GM21367 (cell line): ENCODE measurements around the gene USP32.
"Not testable (repeated sequence)": the region's sequence is repeated elsewhere in the genome, so short reads cannot be mapped to it uniquely, and the experiment has no call there.

Experiments
- ATAC-seq: cut with Tn5 transposase; IDR thresholded peaks from one replicate; pipeline ENCODE4 v1.9.1; 2021; ENCODE audit not compliant: unreplicated experiment

USP32 gene

GRCh38 chr17:60379461-60379860 is 12.5 kb downstream of the USP32 start:
- ATAC-seq = not testable (repeated sequence)

GRCh38 chr17:60378187-60378586 is 13.7 kb downstream of the USP32 start:
- not testable (repeated sequence) for ATAC-seq

- ATAC-seq = no peak
Measured at GRCh38 chr17:60372790-60373483, 19.0 kb downstream of the USP32 start.

GRCh38 chr17:60371818-60372510 is 20.0 kb downstream of the USP32 start:
- ATAC-seq = no peak

GRCh38 chr17:60371416-60371815 is 20.5 kb downstream of the USP32 start:
- no peak for ATAC-seq

- no peak for ATAC-seq
Measured at GRCh38 chr17:60369727-60370126, 22.2 kb downstream of the USP32 start.

- ATAC-seq = no peak
Measured at GRCh38 chr17:60363700-60364405, 28.1 kb downstream of the USP32 start.

GRCh38 chr17:60362329-60362728 is 29.6 kb downstream of the USP32 start:
- no peak for ATAC-seq

- no peak for ATAC-seq
Measured at GRCh38 chr17:60361889-60362288, 30.0 kb downstream of the USP32 start.

- no peak for ATAC-seq
Measured at GRCh38 chr17:60359415-60359814, 32.5 kb downstream of the USP32 start.

- ATAC-seq = no peak
Measured at GRCh38 chr17:60358606-60359225, 33.2 kb downstream of the USP32 start.

- no peak for ATAC-seq
Measured at GRCh38 chr17:60356940-60357339, 35.0 kb downstream of the USP32 start.

- ATAC-seq = no peak
Measured at GRCh38 chr17:60355663-60356594, 36.0 kb downstream of the USP32 start.

- ATAC-seq = no peak
Measured at GRCh38 chr17:60354223-60354622, 37.7 kb downstream of the USP32 start.

GRCh38 chr17:60353773-60354172 is 38.2 kb downstream of the USP32 start:
- no peak for ATAC-seq

- no peak for ATAC-seq
Measured at GRCh38 chr17:60352569-60352968, 39.4 kb downstream of the USP32 start.

- no peak for ATAC-seq
Measured at GRCh38 chr17:60352071-60352470, 39.9 kb downstream of the USP32 start.

GRCh38 chr17:60351012-60351695 is 40.8 kb downstream of the USP32 start:
- ATAC-seq = no peak

GRCh38 chr17:60348616-60349015 is 43.3 kb downstream of the USP32 start:
- ATAC-seq = no peak

- no peak for ATAC-seq
Measured at GRCh38 chr17:60345233-60345632, 46.7 kb downstream of the USP32 start.
